ENCODE data around the gene PLAAT4.
"Not testable (repeated sequence)": the region's sequence is repeated elsewhere in the genome, so short reads cannot be mapped to it uniquely, and the experiment has no call there.

The PLAAT4 gene

GRCh38 chr11:63511048-63511748, 25.4 kb upstream of the PLAAT4 start:
- no peak for DNase-seq

GRCh38 chr11:63512816-63513215, 23.8 kb upstream of the PLAAT4 start:
- DNase-seq, result no peak

GRCh38 chr11:63516109-63516508, 20.5 kb upstream of the PLAAT4 start:
- no peak for DNase-seq

- DNase-seq, result no peak
Measured at GRCh38 chr11:63517156-63517555, 19.5 kb upstream of the PLAAT4 start.

- no peak for DNase-seq
Measured at GRCh38 chr11:63518548-63518947, 18.1 kb upstream of the PLAAT4 start.

GRCh38 chr11:63520606-63521170, 15.9 kb upstream of the PLAAT4 start:
- DNase-seq, result no peak

GRCh38 chr11:63521896-63522295, 14.7 kb upstream of the PLAAT4 start:
- DNase-seq, result no peak

- no peak for DNase-seq
Measured at GRCh38 chr11:63523151-63523550, 13.5 kb upstream of the PLAAT4 start.

- DNase-seq, result no peak
Measured at GRCh38 chr11:63527667-63528066, 8.9 kb upstream of the PLAAT4 start.

- not testable (repeated sequence) for DNase-seq
Measured at GRCh38 chr11:63528156-63528555, 8.5 kb upstream of the PLAAT4 start.

GRCh38 chr11:63528729-63529278, 7.8 kb upstream of the PLAAT4 start:
- not testable (repeated sequence) for DNase-seq

GRCh38 chr11:63529373-63529772, 7.2 kb upstream of the PLAAT4 start:
- DNase-seq, result not testable (repeated sequence)

GRCh38 chr11:63530021-63530420, 6.6 kb upstream of the PLAAT4 start:
- DNase-seq, result no peak

- DNase-seq, result peak in 1 of 2 donors; percentile 19
Measured at GRCh38 chr11:63531074-63531792, 5.4 kb upstream of the PLAAT4 start.

GRCh38 chr11:63532117-63532516, 4.5 kb upstream of the PLAAT4 start:
- no peak for DNase-seq

- DNase-seq, result no peak
Measured at GRCh38 chr11:63532799-63533475, 3.7 kb upstream of the PLAAT4 start.

- DNase-seq, result no peak
Measured at GRCh38 chr11:63534076-63534475, 2.5 kb upstream of the PLAAT4 start.

GRCh38 chr11:63534895-63535461, 1.6 kb upstream of the PLAAT4 start:
- no peak for DNase-seq

GRCh38 chr11:63535734-63536133, 874 bp upstream of the PLAAT4 start:
- no peak for DNase-seq

- no peak for DNase-seq
Measured at GRCh38 chr11:63537293-63538101, 889 bp downstream of the PLAAT4 start.

- not testable (repeated sequence) for DNase-seq
Measured at GRCh38 chr11:63542506-63542905, 5.9 kb downstream of the PLAAT4 start.

GRCh38 chr11:63543711-63544110, 7.1 kb downstream of the PLAAT4 start:
- no peak for DNase-seq

All from stimulated activated CD4-positive, alpha-beta T cell treated with anti-CD3 and anti-CD28 coated beads, Interleukin-2, amount 100 ng/mL, for 48 hours (primary cell).